ENCODE results near the gene SPAG17. TPM values are rescaled to one million over a fixed set of nuclear protein-coding genes. Genes with fewer than 3 reads are reported as not detected.

The SPAG17 gene
- polyA plus RNA-seq, 1 experiment = not detected

DNA sequence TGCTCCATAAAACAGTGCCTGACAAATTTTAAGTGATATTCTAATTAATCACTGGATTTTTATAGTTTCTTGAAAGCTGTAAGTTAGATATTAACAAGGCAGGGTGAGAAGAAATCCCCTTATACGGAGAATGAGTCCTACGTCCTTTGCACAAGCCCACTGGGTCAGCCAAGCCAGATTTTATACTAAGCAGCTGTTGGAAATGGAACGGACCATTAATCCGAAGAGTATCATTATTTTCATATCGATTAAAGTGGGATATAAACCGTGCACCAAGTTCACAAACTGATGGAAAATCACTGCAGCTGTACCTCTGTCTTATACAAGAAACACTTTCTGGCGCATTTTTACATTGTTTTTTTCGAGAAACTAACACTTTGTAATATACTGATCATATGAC, 35.2 kb downstream of the SPAG17 start:
- no peak for DNase-seq (ENCODE audit: low read depth, low spot score)
- CTCF ChIA-PET = interaction anchor here (1.0 kb wide), 1 partner anchor 859 kb away, joined by 5 read pairs; no protein-coding TSS in a partner anchor
- POLR2A ChIA-PET = no interaction called here

DNA sequence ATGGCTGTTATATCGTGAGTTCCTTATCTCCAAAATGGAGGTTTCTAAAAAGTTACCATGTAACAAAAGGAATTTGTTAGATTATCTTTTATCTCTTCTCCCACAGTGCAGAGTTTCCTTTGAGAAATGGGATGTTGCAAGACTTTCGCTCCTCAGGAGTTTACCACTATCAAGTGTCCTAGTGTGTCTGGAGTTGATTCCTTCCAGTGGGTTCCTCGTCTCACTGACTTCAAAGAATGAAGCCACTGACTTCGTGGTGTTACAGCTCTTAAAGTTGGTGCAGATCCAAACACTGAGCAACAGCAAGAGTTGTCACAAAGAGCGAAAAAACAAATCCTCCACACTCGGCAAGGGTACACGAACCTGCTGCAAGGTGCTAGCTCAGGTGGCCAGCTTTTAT, 37.0 kb downstream of the SPAG17 start:
- ChIA-PET CTCF (interaction anchor here (1.2 to 1.6 kb wide), 2 partner anchors 71 to 74 kb away, joined by 3 to 4 read pairs; no protein-coding TSS in a partner anchor), POLR2A (no interaction called here)
- Histone ChIP-seq H3K4me3 (ENCODE audit: low read depth, low read length) (no peak overlapping the region), H3K9me3 (ENCODE audit: control insufficient read depth, insufficient read depth, low read length) (no peaks in the 10 kb centered on the region), H3K27ac (ENCODE audit: low read depth, low read length) (no peak overlapping the region), H3K27me3 (ENCODE audit: control insufficient read depth, insufficient read depth, low read length) (no peaks in the 10 kb centered on the region)
- no peak for DNase-seq (ENCODE audit: low read depth, low spot score)
- TF ChIP-seq, protein P1, sequence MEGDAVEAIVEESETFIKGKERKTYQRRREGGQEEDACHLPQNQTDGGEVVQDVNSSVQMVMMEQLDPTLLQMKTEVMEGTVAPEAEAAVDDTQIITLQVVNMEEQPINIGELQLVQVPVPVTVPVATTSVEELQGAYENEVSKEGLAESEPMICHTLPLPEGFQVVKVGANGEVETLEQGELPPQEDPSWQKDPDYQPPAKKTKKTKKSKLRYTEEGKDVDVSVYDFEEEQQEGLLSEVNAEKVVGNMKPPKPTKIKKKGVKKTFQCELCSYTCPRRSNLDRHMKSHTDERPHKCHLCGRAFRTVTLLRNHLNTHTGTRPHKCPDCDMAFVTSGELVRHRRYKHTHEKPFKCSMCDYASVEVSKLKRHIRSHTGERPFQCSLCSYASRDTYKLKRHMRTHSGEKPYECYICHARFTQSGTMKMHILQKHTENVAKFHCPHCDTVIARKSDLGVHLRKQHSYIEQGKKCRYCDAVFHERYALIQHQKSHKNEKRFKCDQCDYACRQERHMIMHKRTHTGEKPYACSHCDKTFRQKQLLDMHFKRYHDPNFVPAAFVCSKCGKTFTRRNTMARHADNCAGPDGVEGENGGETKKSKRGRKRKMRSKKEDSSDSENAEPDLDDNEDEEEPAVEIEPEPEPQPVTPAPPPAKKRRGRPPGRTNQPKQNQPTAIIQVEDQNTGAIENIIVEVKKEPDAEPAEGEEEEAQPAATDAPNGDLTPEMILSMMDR (IDR thresholded peaks at IDR 0.05; ENCODE audit: low read depth, low read length) = no peak

More for the DNA sequence above, 35.2 kb downstream of the SPAG17 start:
- H3K4me3 ChIP-seq (ENCODE audit: low read depth, low read length) = no peak overlapping the region
- no peak overlapping the region for H3K27ac ChIP-seq (ENCODE audit: low read depth, low read length)
- no peaks in the 10 kb centered on the region for H3K27me3 ChIP-seq (ENCODE audit: control insufficient read depth, insufficient read depth, low read length)
- H3K9me3 ChIP-seq (ENCODE audit: control insufficient read depth, insufficient read depth, low read length) = no peaks in the 10 kb centered on the region
- TF ChIP-seq, protein P1 (IDR thresholded peaks at IDR 0.05; ENCODE audit: low read depth, low read length) = no peak

DNA sequence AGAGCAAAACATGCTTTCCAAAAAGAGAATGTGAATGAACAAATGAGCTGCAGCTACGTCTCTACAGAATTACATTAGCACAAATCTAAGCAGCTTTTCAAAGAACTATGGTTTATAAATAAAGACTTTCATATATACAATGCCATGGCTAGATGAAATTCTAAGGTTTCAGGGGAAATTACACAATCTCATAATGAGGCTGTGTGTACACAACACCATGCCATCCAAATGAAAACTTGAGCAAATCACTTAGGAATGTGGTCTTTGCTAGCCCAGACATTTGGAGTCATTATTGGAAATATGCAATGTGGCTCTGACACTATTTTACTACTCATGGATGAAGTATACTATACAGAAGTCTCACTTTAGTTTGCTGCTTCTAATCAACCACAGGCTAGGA, 37.5 kb downstream of the SPAG17 start:
- ChIA-PET POLR2A (no interaction called here), CTCF (interaction anchor here (1.2 to 1.6 kb wide), 2 partner anchors 71 to 74 kb away, joined by 3 to 4 read pairs; no protein-coding TSS in a partner anchor)
- Histone ChIP-seq H3K9me3 (ENCODE audit: control insufficient read depth, insufficient read depth, low read length) (no peaks in the 10 kb centered on the region), H3K4me3 (ENCODE audit: low read depth, low read length) (no peak overlapping the region), H3K27me3 (ENCODE audit: control insufficient read depth, insufficient read depth, low read length) (no peaks in the 10 kb centered on the region), H3K27ac (ENCODE audit: low read depth, low read length) (no peak overlapping the region)
- TF ChIP-seq, protein P1 (IDR thresholded peaks at IDR 0.05; ENCODE audit: low read depth, low read length) = no peak
- DNase-seq (ENCODE audit: low read depth, low spot score) = peak; percentile 66

DNA sequence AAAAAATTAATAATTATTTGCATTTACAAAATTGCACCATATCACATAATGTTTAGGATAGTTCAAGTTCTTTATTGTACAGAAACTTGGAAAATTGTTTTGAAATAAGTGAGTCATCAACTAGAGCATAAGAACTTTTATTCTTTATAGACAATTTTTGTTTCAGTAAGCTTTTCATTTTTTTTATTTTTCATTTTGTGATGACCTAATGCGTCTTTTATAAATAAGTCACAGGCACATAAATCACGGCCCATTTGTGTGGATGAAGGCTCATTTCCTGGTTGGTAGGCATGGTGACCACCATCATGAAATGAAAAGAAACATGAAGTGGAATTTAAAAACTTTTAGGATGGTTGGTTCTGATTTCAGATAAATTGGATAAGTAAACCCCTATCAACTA, 39.3 kb downstream of the SPAG17 start:
- no peak for DNase-seq (ENCODE audit: low read depth, low spot score)
- H3K9me3 ChIP-seq (ENCODE audit: control insufficient read depth, insufficient read depth, low read length) = no peaks in the 10 kb centered on the region
- ChIA-PET POLR2A (interaction anchor here (1.3 kb wide), 1 partner anchor 10 kb away, joined by 3 read pairs; no protein-coding TSS in a partner anchor), CTCF (no interaction called here)
- H3K27me3 ChIP-seq (ENCODE audit: control insufficient read depth, insufficient read depth, low read length) = no peaks in the 10 kb centered on the region
- TF ChIP-seq, protein P1 (IDR thresholded peaks at IDR 0.05; ENCODE audit: low read depth, low read length) = no peak
- H3K27ac ChIP-seq (ENCODE audit: low read depth, low read length) = no peak overlapping the region
- no peak overlapping the region for H3K4me3 ChIP-seq (ENCODE audit: low read depth, low read length)

DNA sequence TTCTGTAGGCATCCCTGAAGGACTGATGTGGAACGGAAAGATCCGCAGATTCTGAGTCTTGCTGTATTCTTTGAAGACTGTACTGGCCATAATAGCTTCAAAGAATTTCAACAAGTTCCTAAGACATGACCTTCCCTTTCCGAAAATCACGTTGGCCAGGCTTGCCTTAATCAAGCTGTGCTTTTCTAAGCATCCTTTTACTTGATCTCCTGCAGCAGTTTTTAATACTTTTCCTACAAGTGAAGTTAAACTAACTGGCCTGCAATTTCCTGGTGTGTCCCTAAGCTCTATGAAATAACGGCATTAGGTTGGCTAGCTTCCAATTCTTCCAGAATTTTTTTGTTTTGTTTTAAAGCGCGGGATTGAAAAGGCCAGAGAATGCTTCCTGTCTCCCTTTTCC, 40.3 kb downstream of the SPAG17 start:
- Histone ChIP-seq H3K27me3 (ENCODE audit: control insufficient read depth, insufficient read depth, low read length) (no peaks in the 10 kb centered on the region), H3K27ac (ENCODE audit: low read depth, low read length) (no peak overlapping the region), H3K9me3 (ENCODE audit: control insufficient read depth, insufficient read depth, low read length) (no peaks in the 10 kb centered on the region), H3K4me3 (ENCODE audit: low read depth, low read length) (no peak overlapping the region)
- POLR2A ChIA-PET = interaction anchor here (1.3 kb wide), 1 partner anchor 8 kb away, joined by 3 read pairs; no protein-coding TSS in a partner anchor
- TF ChIP-seq, protein P1 (IDR thresholded peaks at IDR 0.05; ENCODE audit: low read depth, low read length) = no peak
- no peak for DNase-seq (ENCODE audit: low read depth, low spot score)
- CTCF ChIA-PET = interaction anchor here (0.5 kb wide), 1 partner anchor 990 kb away, joined by 5 read pairs; no protein-coding TSS in a partner anchor

All from AG04450 (cell line).